GM19463 (cell line): ENCODE measurements around the gene DAPL1.

Experiments
- ATAC-seq: cut with Tn5 transposase; IDR thresholded peaks from one replicate; pipeline ENCODE4 v1.9.1; 2021; ENCODE audit warnings: mild to moderate bottlenecking, moderate library complexity; ENCODE audit not compliant: unreplicated experiment

Gene DAPL1

GRCh38 chr2:158776231-158776630 is 18.9 kb upstream of the DAPL1 start:
- ATAC-seq: no peak

GRCh38 chr2:158777077-158777476 is 18.0 kb upstream of the DAPL1 start:
- no peak for ATAC-seq

- ATAC-seq: no peak
Measured at GRCh38 chr2:158778243-158778642, 16.9 kb upstream of the DAPL1 start.

GRCh38 chr2:158779621-158780020 is 15.5 kb upstream of the DAPL1 start:
- ATAC-seq: no peak

GRCh38 chr2:158781353-158781961 is 13.7 kb upstream of the DAPL1 start:
- no peak for ATAC-seq

- ATAC-seq: no peak
Measured at GRCh38 chr2:158782136-158782535, 13.0 kb upstream of the DAPL1 start.

- ATAC-seq: no peak
Measured at GRCh38 chr2:158782616-158783015, 12.5 kb upstream of the DAPL1 start.

- no peak for ATAC-seq
Measured at GRCh38 chr2:158783923-158784322, 11.2 kb upstream of the DAPL1 start.

GRCh38 chr2:158786897-158787296 is 8.2 kb upstream of the DAPL1 start:
- no peak for ATAC-seq

- no peak for ATAC-seq
Measured at GRCh38 chr2:158788951-158789350, 6.2 kb upstream of the DAPL1 start.

- no peak for ATAC-seq
Measured at GRCh38 chr2:158796652-158797051, 1.5 kb downstream of the DAPL1 start.

GRCh38 chr2:158797963-158798700 is 3.0 kb downstream of the DAPL1 start:
- ATAC-seq: no peak

- ATAC-seq: no peak
Measured at GRCh38 chr2:158799181-158799580, 4.1 kb downstream of the DAPL1 start.

GRCh38 chr2:158803506-158803905 is 8.4 kb downstream of the DAPL1 start:
- no peak for ATAC-seq

- no peak for ATAC-seq
Measured at GRCh38 chr2:158805255-158805654, 10.1 kb downstream of the DAPL1 start.

- ATAC-seq: no peak
Measured at GRCh38 chr2:158805936-158806335, 10.8 kb downstream of the DAPL1 start.

GRCh38 chr2:158806941-158807340 is 11.8 kb downstream of the DAPL1 start:
- no peak for ATAC-seq

GRCh38 chr2:158808426-158808825 is 13.3 kb downstream of the DAPL1 start:
- ATAC-seq: no peak

- ATAC-seq: no peak
Measured at GRCh38 chr2:158809816-158810215, 14.7 kb downstream of the DAPL1 start.

- no peak for ATAC-seq
Measured at GRCh38 chr2:158810731-158811460, 15.8 kb downstream of the DAPL1 start.

- no peak for ATAC-seq
Measured at GRCh38 chr2:158815166-158815565, 20.0 kb downstream of the DAPL1 start.

GRCh38 chr2:158815658-158816057 is 20.5 kb downstream of the DAPL1 start:
- ATAC-seq: no peak
